K562 (cell line): ENCODE data around the gene IGLON5. TPM values are rescaled to one million over a fixed set of nuclear protein-coding genes. Genes with fewer than 3 reads are reported as not detected.

Experiments used
- ATAC-seq: fragments of 200-7000 bp; cut with Tn5 transposase; 3 replicates; pipeline ENCODE4 v1.9.1; 2020; ENCODE audit warnings: moderate library complexity
- BruUV-seq: library from RNA; stranded (reverse); fragments of 400-500 nt; replicated peaks from 2 replicates; lab custom pipeline; 2021; lab: Mats Ljungman, UMichigan
- CTCF ChIA-PET: fragments of 300-600 bp; formaldehyde crosslinking; extraction: SDS; loops from one replicate; lab custom pipeline; 2021; ENCODE audit warnings: low intra/inter-chr PET ratio; lab: Yijun Ruan, JAX
- POLR2A ChIA-PET: fragments of 300-600, 350-650 bp; sonication (Branson Sonifier 250); formaldehyde crosslinking; extraction: SDS; loops from one replicate; lab custom pipeline; 2021; ENCODE audit warnings: antibody characterized with exemption, inconsistent platforms; lab: Yijun Ruan, JAX
- DNase-seq, 4 experiments: peaks; one replicate each; pipeline versions ENCODE4 v3.0.0 to v3.0.0-alpha.2; 2011 to 2018; ENCODE audit warnings: low spot score in 3 of 4, mixed read lengths in 3 of 4; ENCODE audit errors: extremely low read depth in 1 of 4
- FAIRE-seq: peaks from 2 replicates; lab custom pipeline; 2011; peaks lifted over from hg19 to GRCh38; lab: Jason Lieb, UNC
- H2AFZ ChIP-seq: 2 replicates; pipeline ENCODE4 v1.6.0; 2011; ENCODE audit warnings: low read depth, low read length, control low read depth, inconsistent platforms
- H3K27ac ChIP-seq: fragments of 200-600 bp; 3 replicates; pipeline ENCODE4 v1.8.0; 2011; ENCODE audit warnings: low read depth, mild to moderate bottlenecking, control low read depth, inconsistent platforms, low read length, moderate library complexity, mixed read lengths; ENCODE audit errors: extremely low read depth
- H3K27me3 ChIP-seq, 2 experiments: fragments of 300-600 bp in 1 of 2; 2 replicates in 1 of 2; 3 replicates in 1 of 2; pipeline versions ENCODE4 v1.6.0 to v1.8.0; 2011; ENCODE audit warnings: inconsistent platforms in 2 of 2, low read length in 2 of 2, mild to moderate bottlenecking in 1 of 2, mixed read lengths in 1 of 2, moderate library complexity in 1 of 2; ENCODE audit not compliant: control insufficient read depth in 2 of 2, insufficient read depth in 2 of 2
- H3K36me3 ChIP-seq: fragments of 300-600 bp; 3 replicates; pipeline ENCODE4 v1.8.0; 2011; ENCODE audit warnings: mild to moderate bottlenecking, low read length, inconsistent platforms; ENCODE audit not compliant: control insufficient read depth, insufficient read depth
- H3K4me1 ChIP-seq, 2 experiments: fragments of 200-600 bp in 1 of 2; replicated peaks in 1 of 2; 2 replicates in 1 of 2; 3 replicates in 1 of 2; pipeline versions ENCODE4 v1.5.1 to v1.8.0; 2011; ENCODE audit warnings: inconsistent platforms in 2 of 2, low read length in 2 of 2, mild to moderate bottlenecking in 1 of 2, mixed read lengths in 1 of 2, moderate library complexity in 1 of 2; ENCODE audit not compliant: control insufficient read depth in 2 of 2, insufficient read depth in 2 of 2
- H3K4me2 ChIP-seq: 2 replicates; pipeline ENCODE4 v1.6.1; 2011; ENCODE audit warnings: low read length, control low read depth, inconsistent platforms, mixed read lengths; ENCODE audit not compliant: insufficient read depth
- H3K4me3 ChIP-seq: fragments of 200-600 bp; sonication (generic), shearing (Covaris generic); 2 replicates; pipeline ENCODE4 v1.5.1; 2016; ENCODE audit warnings: control low read depth, inconsistent platforms
- H3K79me2 ChIP-seq: fragments of 200-600 bp; 3 replicates; pipeline ENCODE4 v1.8.0; 2011; ENCODE audit warnings: low read length, inconsistent platforms; ENCODE audit not compliant: control insufficient read depth, insufficient read depth
- H3K9ac ChIP-seq, 2 experiments: 2 replicates each; pipeline versions ENCODE4 v1.6.0 to v1.6.1; 2011; ENCODE audit warnings: low read depth in 2 of 2, low read length in 2 of 2, control low read depth in 1 of 2, inconsistent platforms in 1 of 2, mild to moderate bottlenecking in 1 of 2, mixed read lengths in 1 of 2; ENCODE audit not compliant: insufficient read depth in 1 of 2
- H3K9me1 ChIP-seq: one replicate; pipeline ENCODE4 v1.6.0; 2011; ENCODE audit warnings: inconsistent platforms, mild to moderate bottlenecking, low read length, moderate library complexity; ENCODE audit not compliant: control insufficient read depth, insufficient read depth
- H3K9me3 ChIP-seq: replicated peaks from 2 replicates; pipeline ENCODE4 v1.5.1; 2011; ENCODE audit warnings: low read depth, low read length, inconsistent platforms; ENCODE audit not compliant: control insufficient read depth, insufficient read depth
- H4K20me1 ChIP-seq: replicated peaks from 2 replicates; pipeline ENCODE4 v1.6.1; 2011; ENCODE audit warnings: low read length, inconsistent platforms, mixed read lengths; ENCODE audit not compliant: control insufficient read depth, insufficient read depth
- C11orf30 ChIP-seq: fragments of 450-650 bp; IDR thresholded peaks from 2 replicates; pipeline ENCODE4 v1.6.1; 2016; ENCODE audit warnings: low read depth, mild to moderate bottlenecking
- CBX5 ChIP-seq: IDR thresholded peaks from 2 replicates; pipeline ENCODE4 v1.6.1; 2014; ENCODE audit warnings: low read depth, borderline replicate concordance
- CCAR2 ChIP-seq: fragments of 200-400 bp; formaldehyde crosslinking; IDR thresholded peaks from 2 replicates; pipeline ENCODE4 v1.6.1; 2017; ENCODE audit warnings: mild to moderate bottlenecking, low read depth, low read length
- CHCHD3 ChIP-seq: fragments of 250-450 bp; sonication (Bioruptor Pico); IDR thresholded peaks from 2 replicates; pipeline ENCODE4 v2.1.2; 2022; ENCODE audit warnings: mild to moderate bottlenecking
- NR3C1 ChIP-seq: sonication (generic); formaldehyde crosslinking; IDR thresholded peaks from 2 replicates; pipeline ENCODE4 v1.8.1; 2022; ENCODE audit warnings: missing genetic modification reagents
- POLR2AphosphoS5 ChIP-seq: IDR thresholded peaks from 2 replicates; pipeline ENCODE4 v1.6.1; 2011; ENCODE audit warnings: mild to moderate bottlenecking, low read depth, low read length, moderate library complexity; ENCODE audit not compliant: control insufficient read depth, insufficient read depth
- ZNF589 ChIP-seq: fragments of 200-800 bp; sonication (Bioruptor generic); IDR thresholded peaks from 2 replicates; pipeline ENCODE4 v1.6.1; 2016; ENCODE audit warnings: low read depth, missing genetic modification characterization, missing compliant biosample characterization
- ZNF764 ChIP-seq: fragments of 250-450 bp; sonication (Bioruptor Pico); IDR thresholded peaks from 2 replicates; pipeline ENCODE4 v1.4.0; 2020; ENCODE audit warnings: low read depth, mild to moderate bottlenecking, moderate library complexity
- WGBS: fragments of 100-300 bp; shearing (Covaris generic); methylation state at CpG from one replicate; pipeline ENCODE4 v1.1.6; 2016; ENCODE audit warnings: low coverage, mixed read lengths; ENCODE audit not compliant: insufficient coverage; ENCODE audit errors: missing lambda C conversion rate; 5-methylcytosine and 5-hydroxymethylcytosine counted together
- in situ Hi-C: fragments of 300-500 bp; cut with MboI; formaldehyde crosslinking; loops from 4 replicates; pipeline ENCODE4 v1.15.0; 2018; ENCODE audit warnings: inconsistent platforms, mixed read lengths
- intact Hi-C: fragments of 100-400 bp; cut with micrococcal nuclease; formaldehyde crosslinking; loops from 2 replicates; pipeline ENCODE4 v1.14.2; 2022
- polyA plus RNA-seq, 8 experiments: library from polyadenylated mRNA; depleted of rRNA in 4 of 8; stranded (reverse) in 5 of 8; unstranded in 3 of 8; fragments of >200 nt; fragmentation: Nextera tagmentation in 2 of 8; fragmentation: Illumina TruSeq in 1 of 8; extraction: Ambion mirVana in 2 of 8; extraction: Trizol in 1 of 8; gene quantifications; 2 replicates each; pipeline versions ENCODE4 v1.2.1 to v1.2.3, GENCODE V29; 2011 to 2014; ENCODE audit warnings: inconsistent platforms in 1 of 8, missing spikeins in 1 of 8
- total RNA-seq, 7 experiments: library from RNA; depleted of rRNA in 6 of 7; stranded (reverse); fragments of >200 nt in 6 of 7; fragmentation: Illumina TruSeq in 2 of 7; extraction: Trizol in 2 of 7; gene quantifications; 2 replicates each; pipeline versions ENCODE4 v1.2.1 to v1.2.3, GENCODE V29; 2011 to 2021; ENCODE audit warnings: low replicate concordance in 1 of 7
- TF ChIP-seq, protein P1 (sequence below): fragments of 450-650 bp; formaldehyde crosslinking; IDR thresholded peaks from 2 replicates; pipeline ENCODE4 v1.4.0; 2022; ENCODE audit warnings: mild to moderate bottlenecking, moderate library complexity
- TF ChIP-seq, protein P2 (sequence below): fragments of 450-650 bp; formaldehyde crosslinking; conservative IDR thresholded peaks from 2 replicates; pipeline ENCODE4 v1.4.0; 2022; ENCODE audit warnings: mild to moderate bottlenecking, missing genetic modification characterization
- TF ChIP-seq, protein P3 (sequence below), 2 experiments: fragments of 450-650 bp in 1 of 2; sonication (generic) in 1 of 2; formaldehyde crosslinking in 1 of 2; IDR thresholded peaks in 1 of 2; conservative IDR thresholded peaks in 1 of 2; 2 replicates each; pipeline versions ENCODE4 v1.6.1 to v1.8.1; 2016 to 2023; ENCODE audit warnings: mild to moderate bottlenecking in 2 of 2, moderate library complexity in 2 of 2, inconsistent platforms in 1 of 2, missing genetic modification reagents in 1 of 2
- TF ChIP-seq, protein P4 (sequence below): IDR thresholded peaks from 2 replicates; pipeline ENCODE4 v1.6.1; 2011; ENCODE audit warnings: borderline replicate concordance, low read depth, mild to moderate bottlenecking, moderate library complexity, low read length; ENCODE audit not compliant: insufficient read depth, poor library complexity, severe bottlenecking

IGLON5 gene
- total and polyA plus RNA-seq, 9 of the 15 experiments (the other 6 are each of a cell fraction or from before 2014, with no cell fraction given) = 0.03 to 0.22 (median 0.14) TPM; not detected in 2

DNA sequence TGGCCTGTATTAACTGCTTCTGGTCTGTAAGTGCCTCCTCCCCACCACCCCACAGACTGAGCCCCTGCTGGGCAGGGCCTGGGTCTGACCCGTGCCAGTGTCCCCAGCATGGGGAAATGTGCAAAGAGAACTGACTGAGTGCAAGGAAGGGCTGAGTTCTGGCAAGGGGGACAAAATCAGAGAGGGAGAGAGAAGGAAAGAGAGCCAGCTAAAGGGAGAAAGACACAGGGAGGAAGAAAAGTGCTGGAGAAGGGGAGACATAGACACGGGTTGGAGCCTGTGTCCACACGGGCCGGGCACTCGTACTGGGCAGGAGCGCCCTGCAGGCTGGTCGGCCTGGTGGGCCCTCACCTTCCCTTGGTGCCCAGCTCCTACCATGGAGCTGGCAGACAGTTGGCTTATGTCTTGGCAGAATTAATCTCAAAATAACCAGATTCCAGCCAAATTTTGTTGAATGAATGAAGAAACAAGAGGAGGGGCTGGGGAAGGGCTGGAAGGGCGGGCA lies 59.8 kb downstream of the IGLON5 start:
- Histone ChIP-seq H3K79me2 (peaks cover 22% of the 10 kb centered on the region), H3K4me1 (peaks cover 19 to 38% of the 10 kb centered on the region in 2 experiments), H3K9ac (peak overlapping the region in 1 of 2 experiments; percentile 72; a peak in 1 of 4 replicates), H3K4me2 (no peak overlapping the region), H2AFZ (no peak overlapping the region), H3K4me3 (no peak overlapping the region), H4K20me1 (no peaks in the 10 kb centered on the region), H3K27me3 (no peaks in the 10 kb centered on the region), H3K9me3 (no peaks in the 10 kb centered on the region), H3K27ac (no peak overlapping the region), H3K36me3 (no peaks in the 10 kb centered on the region), H3K9me1 (no peaks in the 10 kb centered on the region)
- TF ChIP-seq, protein P1, sequence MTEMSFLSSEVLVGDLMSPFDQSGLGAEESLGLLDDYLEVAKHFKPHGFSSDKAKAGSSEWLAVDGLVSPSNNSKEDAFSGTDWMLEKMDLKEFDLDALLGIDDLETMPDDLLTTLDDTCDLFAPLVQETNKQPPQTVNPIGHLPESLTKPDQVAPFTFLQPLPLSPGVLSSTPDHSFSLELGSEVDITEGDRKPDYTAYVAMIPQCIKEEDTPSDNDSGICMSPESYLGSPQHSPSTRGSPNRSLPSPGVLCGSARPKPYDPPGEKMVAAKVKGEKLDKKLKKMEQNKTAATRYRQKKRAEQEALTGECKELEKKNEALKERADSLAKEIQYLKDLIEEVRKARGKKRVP = no peak
- no peak for TF ChIP-seq CHCHD3 (CRISPR knock-in tag)
- TF ChIP-seq, protein P2, sequence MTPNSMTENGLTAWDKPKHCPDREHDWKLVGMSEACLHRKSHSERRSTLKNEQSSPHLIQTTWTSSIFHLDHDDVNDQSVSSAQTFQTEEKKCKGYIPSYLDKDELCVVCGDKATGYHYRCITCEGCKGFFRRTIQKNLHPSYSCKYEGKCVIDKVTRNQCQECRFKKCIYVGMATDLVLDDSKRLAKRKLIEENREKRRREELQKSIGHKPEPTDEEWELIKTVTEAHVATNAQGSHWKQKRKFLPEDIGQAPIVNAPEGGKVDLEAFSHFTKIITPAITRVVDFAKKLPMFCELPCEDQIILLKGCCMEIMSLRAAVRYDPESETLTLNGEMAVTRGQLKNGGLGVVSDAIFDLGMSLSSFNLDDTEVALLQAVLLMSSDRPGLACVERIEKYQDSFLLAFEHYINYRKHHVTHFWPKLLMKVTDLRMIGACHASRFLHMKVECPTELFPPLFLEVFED (CRISPR knock-in tag) = no peak
- TF ChIP-seq C11orf30 = no peak
- TF ChIP-seq ZNF589 (CRISPR knock-in tag) = no peak
- TF ChIP-seq POLR2AphosphoS5 = no peak
- TF ChIP-seq, protein P3, sequence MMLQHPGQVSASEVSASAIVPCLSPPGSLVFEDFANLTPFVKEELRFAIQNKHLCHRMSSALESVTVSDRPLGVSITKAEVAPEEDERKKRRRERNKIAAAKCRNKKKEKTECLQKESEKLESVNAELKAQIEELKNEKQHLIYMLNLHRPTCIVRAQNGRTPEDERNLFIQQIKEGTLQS (IDR thresholded peaks at IDR 0.05) = no peak
- TF ChIP-seq, protein P3 (CRISPR knock-in tag; conservative IDR thresholded peaks at IDR 0.05) = no peak
- no peak for TF ChIP-seq ZNF764
- TF ChIP-seq CBX5 = no peak
- TF ChIP-seq CCAR2 = no peak
- TF ChIP-seq, protein P4, sequence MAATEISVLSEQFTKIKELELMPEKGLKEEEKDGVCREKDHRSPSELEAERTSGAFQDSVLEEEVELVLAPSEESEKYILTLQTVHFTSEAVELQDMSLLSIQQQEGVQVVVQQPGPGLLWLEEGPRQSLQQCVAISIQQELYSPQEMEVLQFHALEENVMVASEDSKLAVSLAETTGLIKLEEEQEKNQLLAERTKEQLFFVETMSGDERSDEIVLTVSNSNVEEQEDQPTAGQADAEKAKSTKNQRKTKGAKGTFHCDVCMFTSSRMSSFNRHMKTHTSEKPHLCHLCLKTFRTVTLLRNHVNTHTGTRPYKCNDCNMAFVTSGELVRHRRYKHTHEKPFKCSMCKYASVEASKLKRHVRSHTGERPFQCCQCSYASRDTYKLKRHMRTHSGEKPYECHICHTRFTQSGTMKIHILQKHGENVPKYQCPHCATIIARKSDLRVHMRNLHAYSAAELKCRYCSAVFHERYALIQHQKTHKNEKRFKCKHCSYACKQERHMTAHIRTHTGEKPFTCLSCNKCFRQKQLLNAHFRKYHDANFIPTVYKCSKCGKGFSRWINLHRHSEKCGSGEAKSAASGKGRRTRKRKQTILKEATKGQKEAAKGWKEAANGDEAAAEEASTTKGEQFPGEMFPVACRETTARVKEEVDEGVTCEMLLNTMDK = no peak
- no peak for TF ChIP-seq NR3C1
- DNase-seq (no peak), FAIRE-seq (no peak), ATAC-seq (no peak)
- CTCF ChIA-PET = no interaction called here
- BruUV-seq = no TSS peak
- in situ Hi-C loops = no loop called here
- 57% methylated on average over 8 of the region's 8 CpGs for WGBS
- intact Hi-C loops = no loop called here
- POLR2A ChIA-PET = no interaction called here
